Type B pancreatic cell (in vitro differentiated cells): Measurements from ENCODE around the gene B3GALT5. TPM values are rescaled to one million over a fixed set of nuclear protein-coding genes. Genes with fewer than 3 reads are reported as not detected.

Experiments used
- DNase-seq: peaks from one replicate; pipeline ENCODE4 v3.0.0; 2021; ENCODE audit warnings: mixed read lengths; ENCODE audit not compliant: unreplicated experiment; ENCODE audit errors: extremely low spot score
- H3K27ac Mint-ChIP-seq: 2 replicates; pipeline ENCODE4 v1.8.0; 2021; ENCODE audit warnings: mild to moderate bottlenecking, mixed read lengths
- H3K27me3 Mint-ChIP-seq: 2 replicates; pipeline ENCODE4 v1.8.0; 2021; ENCODE audit warnings: mixed read lengths
- H3K36me3 Mint-ChIP-seq: 2 replicates; pipeline ENCODE4 v1.8.0; 2021; ENCODE audit warnings: mixed read lengths
- H3K4me1 Mint-ChIP-seq: one replicate; pipeline ENCODE4 v1.8.0; 2021; ENCODE audit warnings: mixed read lengths; ENCODE audit not compliant: unreplicated experiment
- H3K4me3 Mint-ChIP-seq: 2 replicates; pipeline ENCODE4 v1.8.0; 2021; ENCODE audit warnings: mild to moderate bottlenecking, mixed read lengths
- H3K9me3 Mint-ChIP-seq: 2 replicates; pipeline ENCODE4 v1.8.0; 2021; ENCODE audit warnings: mixed read lengths
- long read RNA-seq: library from polyadenylated mRNA; unstranded; transcript quantifications from one replicate; pipeline ENCODE4 v2.0.0, GENCODE V29; 2020
- total RNA-seq: library from RNA; stranded (reverse); gene quantifications from 2 replicates; pipeline ENCODE4 v1.2.1, GENCODE V29; 2021; ENCODE audit warnings: low replicate concordance
- TF ChIP-seq, protein P1 (sequence below): fragments of 200-600 bp; sonication (generic); conservative IDR thresholded peaks from 2 replicates; pipeline ENCODE4 v1.5.0; 2021; ENCODE audit warnings: antibody characterized with exemption, mild to moderate bottlenecking

B3GALT5 gene
- 14.2 and 27.5 TPM in 2 replicates for total RNA-seq
- long read RNA-seq, partial matches to known transcripts = 0 of 8 reads
- long read RNA-seq, other reads (novel, unspliced or antisense) = 8 of 8 reads

DNA sequence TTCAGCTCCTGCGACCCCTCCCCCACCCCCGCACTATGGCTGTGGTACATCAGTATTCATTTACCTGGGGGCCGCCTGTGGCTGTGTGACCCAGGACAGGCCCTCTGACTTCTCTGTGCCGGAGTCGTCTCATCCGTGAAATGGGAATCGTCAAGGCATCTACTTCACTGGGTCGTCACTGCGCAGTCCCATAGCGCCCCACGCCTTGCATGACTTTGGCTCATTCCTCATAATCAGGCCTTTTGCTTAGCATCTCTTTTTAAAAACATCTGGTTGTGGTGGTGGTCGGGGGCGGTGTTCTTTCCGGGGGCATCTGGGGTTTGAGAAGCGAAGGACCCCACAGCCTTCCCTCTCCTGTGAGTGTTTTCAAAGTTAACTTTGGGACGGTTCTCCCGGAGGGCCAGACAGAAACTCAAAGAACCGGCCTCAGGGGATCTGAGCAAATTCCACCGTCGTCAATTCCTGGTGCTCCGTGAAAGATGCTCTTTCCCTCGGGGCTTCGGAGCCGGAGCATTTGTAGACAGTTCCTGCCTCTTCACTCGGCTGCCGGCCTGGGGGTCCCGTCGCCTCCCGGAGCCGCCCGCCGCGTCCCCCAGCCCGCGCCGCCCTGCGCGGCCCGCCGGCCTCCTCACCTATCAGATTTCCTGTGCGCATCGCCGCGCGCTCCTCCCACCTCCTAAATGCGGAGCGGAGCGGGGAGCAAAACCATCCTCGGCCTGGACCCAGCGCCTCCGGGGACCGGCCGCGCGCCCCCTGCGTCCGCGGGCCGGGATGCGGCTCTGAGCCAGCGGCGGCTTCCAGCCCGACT is at the start of gene B3GALT5:
Gene B3GALT5 (plus strand): TSS at position 708 of the 808 bp plus-strand sequence. CDS start 47,620 bp downstream, outside the sequence.
- Mint-ChIP-seq H3K4me3 (peak within 1 kb of the TSS; percentile 92), H3K27ac (peak within 1 kb of the TSS; percentile 80), H3K36me3 (peaks cover 11% of the 10 kb centered on the region), H3K4me1 (peaks cover 29% of the 10 kb centered on the region), H3K9me3 (peaks cover 4% of the 10 kb centered on the region), H3K27me3 (peaks cover 24% of the 10 kb centered on the region)
- peak; percentile 78 for DNase-seq
- TF ChIP-seq, protein P1, sequence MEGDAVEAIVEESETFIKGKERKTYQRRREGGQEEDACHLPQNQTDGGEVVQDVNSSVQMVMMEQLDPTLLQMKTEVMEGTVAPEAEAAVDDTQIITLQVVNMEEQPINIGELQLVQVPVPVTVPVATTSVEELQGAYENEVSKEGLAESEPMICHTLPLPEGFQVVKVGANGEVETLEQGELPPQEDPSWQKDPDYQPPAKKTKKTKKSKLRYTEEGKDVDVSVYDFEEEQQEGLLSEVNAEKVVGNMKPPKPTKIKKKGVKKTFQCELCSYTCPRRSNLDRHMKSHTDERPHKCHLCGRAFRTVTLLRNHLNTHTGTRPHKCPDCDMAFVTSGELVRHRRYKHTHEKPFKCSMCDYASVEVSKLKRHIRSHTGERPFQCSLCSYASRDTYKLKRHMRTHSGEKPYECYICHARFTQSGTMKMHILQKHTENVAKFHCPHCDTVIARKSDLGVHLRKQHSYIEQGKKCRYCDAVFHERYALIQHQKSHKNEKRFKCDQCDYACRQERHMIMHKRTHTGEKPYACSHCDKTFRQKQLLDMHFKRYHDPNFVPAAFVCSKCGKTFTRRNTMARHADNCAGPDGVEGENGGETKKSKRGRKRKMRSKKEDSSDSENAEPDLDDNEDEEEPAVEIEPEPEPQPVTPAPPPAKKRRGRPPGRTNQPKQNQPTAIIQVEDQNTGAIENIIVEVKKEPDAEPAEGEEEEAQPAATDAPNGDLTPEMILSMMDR = peak; percentile 42

- no peaks in the 10 kb centered on the region for H3K4me1 Mint-ChIP-seq
- H3K27ac Mint-ChIP-seq = no peak overlapping the region
- no peaks in the 10 kb centered on the region for H3K9me3 Mint-ChIP-seq
- H3K36me3 Mint-ChIP-seq = no peaks in the 10 kb centered on the region
- no peak overlapping the region for H3K4me3 Mint-ChIP-seq
- TF ChIP-seq, protein P1 = no peak
- DNase-seq = no peak
- H3K27me3 Mint-ChIP-seq = peaks cover 3% of the 10 kb centered on the region
Observed at GRCh38 chr21:39564200-39564599, 48.5 kb upstream of the B3GALT5 start.

GRCh38 chr21:39567180-39567972 is 45.4 kb upstream of the B3GALT5 start:
- DNase-seq = no peak
- Mint-ChIP-seq H3K9me3 (no peaks in the 10 kb centered on the region), H3K27ac (no peak overlapping the region), H3K36me3 (no peaks in the 10 kb centered on the region), H3K4me1 (no peaks in the 10 kb centered on the region), H3K27me3 (peaks cover 3% of the 10 kb centered on the region), H3K4me3 (no peak overlapping the region)
- TF ChIP-seq, protein P1 = no peak

- Mint-ChIP-seq H3K36me3 (no peaks in the 10 kb centered on the region), H3K27ac (no peak overlapping the region), H3K4me3 (no peak overlapping the region), H3K4me1 (no peaks in the 10 kb centered on the region), H3K27me3 (peaks cover 3% of the 10 kb centered on the region), H3K9me3 (no peaks in the 10 kb centered on the region)
- TF ChIP-seq, protein P1 = no peak
- DNase-seq = no peak
Observed at GRCh38 chr21:39568361-39568760, 44.4 kb upstream of the B3GALT5 start.

GRCh38 chr21:39575775-39576174 is 37.0 kb upstream of the B3GALT5 start:
- TF ChIP-seq, protein P1 = no peak
- Mint-ChIP-seq H3K27me3 (no peaks in the 10 kb centered on the region), H3K27ac (no peak overlapping the region), H3K4me1 (peaks cover 3% of the 10 kb centered on the region), H3K36me3 (no peaks in the 10 kb centered on the region), H3K4me3 (no peak overlapping the region), H3K9me3 (peaks cover 13% of the 10 kb centered on the region)
- no peak for DNase-seq
